Activated T-cell treated with anti-CD3 and anti-CD28 coated beads, Interleukin-2, amount 50 U/mL, for 4 hours (primary cell): ENCODE data around the gene WRAP73. TPM values are rescaled to one million over a fixed set of nuclear protein-coding genes. Genes with fewer than 3 reads are reported as not detected.

Experiments
- total RNA-seq, 3 donors: library from RNA; stranded (reverse); gene quantifications; one replicate each; pipeline ENCODE4 v1.2.1, GENCODE V29; 2021

The WRAP73 gene
- total RNA-seq, 3 donors from 2014 or later: 32.7 to 36.3 (median 34.5) TPM

Other genes starting within 250 kb of the WRAP73 start
- gene ARHGEF16, start 195.4 kb downstream of the WRAP73 start, total RNA-seq: under 1 TPM in 2 of 3 donors, not detected in 1; 0.13 to 0.15 TPM
- gene MEGF6, start 38.6 kb downstream of the WRAP73 start, total RNA-seq: under 1 TPM; 0.43 to 0.98 (median 0.84) TPM
- gene TPRG1L, start 25.1 kb downstream of the WRAP73 start, total RNA-seq: 10 to 100 TPM; 15.0 to 17.6 (median 16.0) TPM
- under 1 TPM; 0.05 to 0.16 (median 0.08) TPM for gene TP73, start 2.4 kb upstream of the WRAP73 start, total RNA-seq
- gene CCDC27, start 102.3 kb upstream of the WRAP73 start, total RNA-seq: not detected
- 1 to 10 TPM; 1.7 to 2.0 (median 1.9) TPM for gene SMIM1, start 122.6 kb upstream of the WRAP73 start, total RNA-seq
- 10 to 100 TPM; 47.0 to 53.0 (median 49.6) TPM for gene LRRC47, start 146.4 kb upstream of the WRAP73 start, total RNA-seq
- 10 to 100 TPM; 45.4 to 52.1 (median 49.1) TPM for gene CEP104, start 207.1 kb upstream of the WRAP73 start, total RNA-seq
- gene DFFB, start 207.4 kb upstream of the WRAP73 start, total RNA-seq: 10 to 100 TPM; 11.1 to 13.4 (median 13.0) TPM